ENCODE results near the gene AHDC1. TPM values are rescaled to one million over a fixed set of nuclear protein-coding genes. Genes with fewer than 3 reads are reported as not detected.
A peak's percentile ranks its signal among the peaks of the same experiment; 100 is the strongest.

AHDC1 gene
- total and polyA plus RNA-seq, 9 of the 15 experiments (the other 6 are each of a cell fraction or from before 2014, with no cell fraction given) = 0.21 to 36.4 (median 4.7) TPM

DNA sequence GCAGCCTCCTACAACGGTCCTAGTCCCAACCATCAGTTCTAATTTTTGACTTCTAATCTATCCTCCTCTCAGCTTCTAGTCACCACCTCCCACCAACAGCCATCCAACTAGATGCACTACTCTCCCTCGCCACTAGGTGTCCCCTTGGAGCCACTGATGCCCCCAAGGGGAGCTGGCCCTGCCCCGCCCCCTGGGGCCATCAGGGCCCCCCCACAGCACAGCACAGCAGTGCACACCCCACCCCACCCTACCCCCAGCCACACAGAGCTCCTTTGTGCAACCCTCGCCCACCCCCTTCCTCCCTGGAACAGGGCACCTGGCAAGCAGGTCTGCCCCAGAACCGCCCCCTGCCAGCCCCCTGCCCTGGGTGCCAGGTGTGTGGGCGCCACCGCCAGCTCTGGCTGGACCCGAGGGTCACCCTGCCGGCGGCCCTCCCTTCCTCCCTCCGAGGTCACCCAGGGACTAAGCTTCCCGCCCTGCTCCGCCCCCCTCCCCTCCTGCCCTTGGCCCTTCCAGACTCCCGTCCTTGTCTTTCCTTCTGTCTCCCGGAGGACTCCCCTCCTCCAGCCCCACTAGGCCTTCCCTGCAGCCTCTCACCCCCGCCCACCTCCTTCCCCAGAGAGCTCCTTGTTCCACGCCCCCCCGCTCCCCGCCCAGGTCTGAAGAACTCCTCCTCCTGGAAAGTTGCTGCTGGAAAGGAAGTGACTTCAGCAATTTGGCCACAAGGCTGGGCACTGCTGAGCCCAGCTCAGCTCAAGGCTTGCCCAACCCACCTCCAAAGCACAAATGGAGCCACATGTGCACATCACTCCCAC, 47.0 kb downstream of the AHDC1 start (continued):
- TF ChIP-seq TCFL5 (CRISPR knock-in tag; conservative IDR thresholded peaks at IDR 0.05) (no peak), NFE2L1 (tag; IDR thresholded peaks at IDR 0.05; ENCODE audit: borderline replicate concordance, low read depth) (no peak), ZKSCAN1 (IDR thresholded peaks at IDR 0.05; ENCODE audit: low read depth, low read length) (no peak), PCBP1 (IDR thresholded peaks at IDR 0.05; ENCODE audit: low read depth, low read length, poor library complexity, severe bottlenecking) (no peak), KLF10 (CRISPR knock-in tag; IDR thresholded peaks at IDR 0.05) (no peak), ZNF174 (CRISPR knock-in tag; IDR thresholded peaks at IDR 0.05) (no peak), RNF2 (IDR thresholded peaks at IDR 0.05) (no peak), ZFPM2 (CRISPR knock-in tag; IDR thresholded peaks at IDR 0.05) (no peak), HLTF (IDR thresholded peaks at IDR 0.05) (0 out of 2 replicates have a peak, but pooled peaks have one; percentile 8), CTBP1 (IDR thresholded peaks at IDR 0.05; ENCODE audit: borderline replicate concordance) (peak; percentile 44; the same call in 1 of the 2 replicates), TRIM24 (IDR thresholded peaks at IDR 0.05) (no peak), SP1 (CRISPR knock-in tag; IDR thresholded peaks at IDR 0.05) (peak; percentile 67; the same call in 1 of the 2 replicates), ELF2 (CRISPR knock-in tag; IDR thresholded peaks at IDR 0.05) (no peak), ZNF124 (CRISPR knock-in tag; IDR thresholded peaks at IDR 0.05) (no peak), MBD2 (IDR thresholded peaks at IDR 0.05; ENCODE audit: borderline replicate concordance, low read depth) (no peak), ZBTB7A (IDR thresholded peaks at IDR 0.05; ENCODE audit: borderline replicate concordance, control insufficient read depth, low read depth, low read length) (peak; percentile 83), CC2D1A (IDR thresholded peaks at IDR 0.05) (peak; percentile 80), GTF2E2 (tag; IDR thresholded peaks at IDR 0.05) (no peak), NR2C2 (CRISPR knock-in tag; IDR thresholded peaks at IDR 0.05) (no peak), NR2C2 (tag; IDR thresholded peaks at IDR 0.05) (0 out of 2 replicates have a peak, but pooled peaks have one; percentile 29), NCOA6 (IDR thresholded peaks at IDR 0.05) (no peak), KLF6 (CRISPR knock-in tag; IDR thresholded peaks at IDR 0.05; ENCODE audit: borderline replicate concordance) (no peak), SMAD1 (IDR thresholded peaks at IDR 0.05; ENCODE audit: low read depth, low read length, partially characterized antibody) (no peak), HNRNPH1 (optimal IDR thresholded peaks at IDR 0.05; ENCODE audit: low read depth, low read length) (no peak), ZNF197 (CRISPR knock-in tag; IDR thresholded peaks at IDR 0.05; ENCODE audit: low read depth) (no peak), SMARCC2 (IDR thresholded peaks at IDR 0.05; ENCODE audit: low read depth) (no peak), RFX5 (IDR thresholded peaks at IDR 0.05; ENCODE audit: low read depth, low read length) (no peak), GABPB2 (CRISPR knock-in tag; conservative IDR thresholded peaks at IDR 0.05) (no peak), DACH1 (IDR thresholded peaks at IDR 0.05; ENCODE audit: partially characterized antibody) (no peak)
- TF ChIP-seq, protein P1, sequence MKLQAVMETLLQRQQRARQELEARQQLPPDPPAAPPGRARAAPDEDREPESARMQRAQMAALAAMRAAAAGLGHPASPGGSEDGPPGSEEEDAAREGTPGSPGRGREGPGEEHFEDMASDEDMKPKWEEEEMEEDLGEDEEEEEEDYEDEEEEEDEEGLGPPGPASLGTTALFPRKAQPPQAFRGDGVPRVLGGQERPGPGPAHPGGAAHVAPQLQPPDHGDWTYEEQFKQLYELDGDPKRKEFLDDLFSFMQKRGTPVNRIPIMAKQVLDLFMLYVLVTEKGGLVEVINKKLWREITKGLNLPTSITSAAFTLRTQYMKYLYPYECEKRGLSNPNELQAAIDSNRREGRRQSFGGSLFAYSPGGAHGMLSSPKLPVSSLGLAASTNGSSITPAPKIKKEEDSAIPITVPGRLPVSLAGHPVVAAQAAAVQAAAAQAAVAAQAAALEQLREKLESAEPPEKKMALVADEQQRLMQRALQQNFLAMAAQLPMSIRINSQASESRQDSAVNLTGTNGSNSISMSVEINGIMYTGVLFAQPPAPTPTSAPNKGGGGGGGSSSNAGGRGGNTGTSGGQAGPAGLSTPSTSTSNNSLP (IDR thresholded peaks at IDR 0.05; ENCODE audit: borderline replicate concordance, low read depth, low read length) = no peak
- TF ChIP-seq, protein P2, sequence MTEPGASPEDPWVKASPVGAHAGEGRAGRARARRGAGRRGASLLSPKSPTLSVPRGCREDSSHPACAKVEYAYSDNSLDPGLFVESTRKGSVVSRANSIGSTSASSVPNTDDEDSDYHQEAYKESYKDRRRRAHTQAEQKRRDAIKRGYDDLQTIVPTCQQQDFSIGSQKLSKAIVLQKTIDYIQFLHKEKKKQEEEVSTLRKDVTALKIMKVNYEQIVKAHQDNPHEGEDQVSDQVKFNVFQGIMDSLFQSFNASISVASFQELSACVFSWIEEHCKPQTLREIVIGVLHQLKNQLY (CRISPR knock-in tag; conservative IDR thresholded peaks at IDR 0.05) = no peak

Measured in K562 (cell line).